Measurements from ENCODE around the gene PMEL. TPM values are rescaled to one million over a fixed set of nuclear protein-coding genes. Genes with fewer than 3 reads are reported as not detected.
A peak's percentile ranks its signal among the peaks of the same experiment; 100 is the strongest.
"Not testable (repeated sequence)": the region's sequence is repeated elsewhere in the genome, so short reads cannot be mapped to it uniquely, and the experiment has no call there.

Gene PMEL
- total and polyA plus RNA-seq, 4 donors: 1.1 to 4.5 (median 2.4) TPM

GRCh38 chr12:55982319-55982936 is 16.6 kb upstream of the PMEL start:
- no peak overlapping the region for H3K4me3 ChIP-seq (ENCODE audit: low read depth in 1 of 3, low read length in 3 of 3)
- H3K27me3 ChIP-seq (ENCODE audit: control insufficient read depth in 4 of 4, insufficient read depth in 4 of 4, low read length in 3 of 4): no peaks in the 10 kb centered on the region
- H3K4me1 ChIP-seq (ENCODE audit: control insufficient read depth in 4 of 4, insufficient read depth in 4 of 4, low read length in 3 of 4): peaks cover 0 to 1% (median 0%) of the 10 kb centered on the region in 4 donors
- no peak overlapping the region for H3K27ac ChIP-seq (ENCODE audit: low read depth in 1 of 2, low read length in 2 of 2)
- TF ChIP-seq NR2F2 (IDR thresholded peaks at IDR 0.05) (no peak), HNF4G (IDR thresholded peaks at IDR 0.05) (no peak), FOXA2 (IDR thresholded peaks at IDR 0.05) (no peak), SP1 (IDR thresholded peaks at IDR 0.05) (no peak), YY1 (IDR thresholded peaks at IDR 0.05) (no peak)
- TF ChIP-seq, protein P1, sequence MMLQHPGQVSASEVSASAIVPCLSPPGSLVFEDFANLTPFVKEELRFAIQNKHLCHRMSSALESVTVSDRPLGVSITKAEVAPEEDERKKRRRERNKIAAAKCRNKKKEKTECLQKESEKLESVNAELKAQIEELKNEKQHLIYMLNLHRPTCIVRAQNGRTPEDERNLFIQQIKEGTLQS (IDR thresholded peaks at IDR 0.05): no peak
- TF ChIP-seq, protein P2, sequence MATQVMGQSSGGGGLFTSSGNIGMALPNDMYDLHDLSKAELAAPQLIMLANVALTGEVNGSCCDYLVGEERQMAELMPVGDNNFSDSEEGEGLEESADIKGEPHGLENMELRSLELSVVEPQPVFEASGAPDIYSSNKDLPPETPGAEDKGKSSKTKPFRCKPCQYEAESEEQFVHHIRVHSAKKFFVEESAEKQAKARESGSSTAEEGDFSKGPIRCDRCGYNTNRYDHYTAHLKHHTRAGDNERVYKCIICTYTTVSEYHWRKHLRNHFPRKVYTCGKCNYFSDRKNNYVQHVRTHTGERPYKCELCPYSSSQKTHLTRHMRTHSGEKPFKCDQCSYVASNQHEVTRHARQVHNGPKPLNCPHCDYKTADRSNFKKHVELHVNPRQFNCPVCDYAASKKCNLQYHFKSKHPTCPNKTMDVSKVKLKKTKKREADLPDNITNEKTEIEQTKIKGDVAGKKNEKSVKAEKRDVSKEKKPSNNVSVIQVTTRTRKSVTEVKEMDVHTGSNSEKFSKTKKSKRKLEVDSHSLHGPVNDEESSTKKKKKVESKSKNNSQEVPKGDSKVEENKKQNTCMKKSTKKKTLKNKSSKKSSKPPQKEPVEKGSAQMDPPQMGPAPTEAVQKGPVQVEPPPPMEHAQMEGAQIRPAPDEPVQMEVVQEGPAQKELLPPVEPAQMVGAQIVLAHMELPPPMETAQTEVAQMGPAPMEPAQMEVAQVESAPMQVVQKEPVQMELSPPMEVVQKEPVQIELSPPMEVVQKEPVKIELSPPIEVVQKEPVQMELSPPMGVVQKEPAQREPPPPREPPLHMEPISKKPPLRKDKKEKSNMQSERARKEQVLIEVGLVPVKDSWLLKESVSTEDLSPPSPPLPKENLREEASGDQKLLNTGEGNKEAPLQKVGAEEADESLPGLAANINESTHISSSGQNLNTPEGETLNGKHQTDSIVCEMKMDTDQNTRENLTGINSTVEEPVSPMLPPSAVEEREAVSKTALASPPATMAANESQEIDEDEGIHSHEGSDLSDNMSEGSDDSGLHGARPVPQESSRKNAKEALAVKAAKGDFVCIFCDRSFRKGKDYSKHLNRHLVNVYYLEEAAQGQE (IDR thresholded peaks at IDR 0.05): no peak
- peaks cover 9 to 31% (median 18%) of the 10 kb centered on the region in 4 donors for H3K36me3 ChIP-seq (ENCODE audit: control insufficient read depth in 4 of 4, insufficient read depth in 3 of 4, low read depth in 1 of 4, low read length in 3 of 4)
- no peaks in the 10 kb centered on the region for H3K9me3 ChIP-seq (ENCODE audit: control insufficient read depth in 4 of 4, low read length in 3 of 4)
- no peak overlapping the region for H3K9ac ChIP-seq (ENCODE audit: low read depth in 1 of 2, low read length in 2 of 2)
- DNase-seq (ENCODE audit: low spot score): no peak
- WGBS: 83% methylated on average over 3 of the region's 3 CpGs

GRCh38 chr12:55981882-55982281 is 16.0 kb upstream of the PMEL start:
- not testable (repeated sequence) for H3K4me3 ChIP-seq (ENCODE audit: low read depth in 1 of 3, low read length in 3 of 3); H3K4me1 ChIP-seq (ENCODE audit: control insufficient read depth in 4 of 4, insufficient read depth in 4 of 4, low read length in 3 of 4); DNase-seq (ENCODE audit: low spot score); H3K9ac ChIP-seq (ENCODE audit: low read depth in 1 of 2, low read length in 2 of 2); H3K9me3 ChIP-seq (ENCODE audit: control insufficient read depth in 4 of 4, low read length in 3 of 4); H3K27me3 ChIP-seq (ENCODE audit: control insufficient read depth in 4 of 4, insufficient read depth in 4 of 4, low read length in 3 of 4); H3K27ac ChIP-seq (ENCODE audit: low read depth in 1 of 2, low read length in 2 of 2)
- peak in 1 of 2 donors; percentile 20 for TF ChIP-seq JUND (IDR thresholded peaks at IDR 0.05)
- peaks cover 7 to 28% (median 15%) of the 10 kb centered on the region in 4 donors for H3K36me3 ChIP-seq (ENCODE audit: control insufficient read depth in 4 of 4, insufficient read depth in 3 of 4, low read depth in 1 of 4, low read length in 3 of 4)
- WGBS: 72% methylated on average over 5 of the region's 5 CpGs

GRCh38 chr12:55979069-55979468 is 13.2 kb upstream of the PMEL start:
- Histone ChIP-seq H3K4me1 (ENCODE audit: control insufficient read depth in 4 of 4, insufficient read depth in 4 of 4, low read length in 3 of 4) (peaks cover 6 to 20% (median 12%) of the 10 kb centered on the region in 4 donors), H3K36me3 (ENCODE audit: control insufficient read depth in 4 of 4, insufficient read depth in 3 of 4, low read depth in 1 of 4, low read length in 3 of 4) (peaks cover 3 to 13% (median 8%) of the 10 kb centered on the region in 4 donors), H3K9ac (ENCODE audit: low read depth in 1 of 2, low read length in 2 of 2) (no peak overlapping the region), H3K27me3 (ENCODE audit: control insufficient read depth in 4 of 4, insufficient read depth in 4 of 4, low read length in 3 of 4) (no peaks in the 10 kb centered on the region), H3K9me3 (ENCODE audit: control insufficient read depth in 4 of 4, low read length in 3 of 4) (no peaks in the 10 kb centered on the region), H3K4me3 (ENCODE audit: low read depth in 1 of 3, low read length in 3 of 3) (no peak overlapping the region), H3K27ac (ENCODE audit: low read depth in 1 of 2, low read length in 2 of 2) (no peak overlapping the region)
- 89% methylated on average over 3 of the region's 3 CpGs for WGBS
- DNase-seq (ENCODE audit: low spot score): no peak
- TF ChIP-seq JUND (IDR thresholded peaks at IDR 0.05): no peak
- no peak for TF ChIP-seq SP1 (IDR thresholded peaks at IDR 0.05)
- TF ChIP-seq CTCF (IDR thresholded peaks at IDR 0.05; ENCODE audit: low read depth, low read length, missing input control): no peak
- no peak for TF ChIP-seq HNF4A (conservative IDR thresholded peaks at IDR 0.05)
- no peak for TF ChIP-seq HNF4G (IDR thresholded peaks at IDR 0.05)
- no peak for TF ChIP-seq RAD21 (IDR thresholded peaks at IDR 0.05)
- TF ChIP-seq TAF1 (conservative IDR thresholded peaks at IDR 0.05): no peak
- TF ChIP-seq, protein P2 (IDR thresholded peaks at IDR 0.05): no peak
- no peak for TF ChIP-seq GABPA (IDR thresholded peaks at IDR 0.05 in 1 of 2, conservative IDR thresholded peaks at IDR 0.05 in 1 of 2)
- TF ChIP-seq ZBTB33 (IDR thresholded peaks at IDR 0.05): no peak
- TF ChIP-seq FOXA1 (IDR thresholded peaks at IDR 0.05): no peak
- TF ChIP-seq, protein P1 (IDR thresholded peaks at IDR 0.05): no peak

Measured in liver (tissue), 9 donors.